Activated CD4-positive, alpha-beta memory T cell treated with anti-CD3 and anti-CD28 coated beads, Interleukin-2, amount 10 ng/mL, durations not matched to agents 7 days and 5 days (primary cell): ENCODE data around the gene RUNX1. TPM values are rescaled to one million over a fixed set of nuclear protein-coding genes. Genes with fewer than 3 reads are reported as not detected.

Source experiments
- CTCF ChIA-PET: fragments of 350-600 bp; sonication (Branson Sonifier 250); formaldehyde crosslinking; loops from one replicate; lab custom pipeline; 2021; ENCODE audit warnings: antibody characterized with exemption, inconsistent platforms; lab: Charles Lee
- POLR2A ChIA-PET: fragments of 350-600 bp; sonication (Branson Sonifier 250); formaldehyde crosslinking; loops from one replicate; lab custom pipeline; 2021; ENCODE audit warnings: antibody characterized with exemption; lab: Charles Lee
- DNase-seq: peaks from one replicate; pipeline ENCODE4 v3.0.0-alpha.2; 2020
- H3K27ac Mint-ChIP-seq: one replicate; pipeline ENCODE4 v1.8.0; 2021; ENCODE audit warnings: mild to moderate bottlenecking, mixed read lengths
- H3K27me3 Mint-ChIP-seq: one replicate; pipeline ENCODE4 v1.8.0; 2021; ENCODE audit warnings: mixed read lengths
- H3K36me3 Mint-ChIP-seq: one replicate; pipeline ENCODE4 v1.8.0; 2021; ENCODE audit warnings: low read depth, mixed read lengths
- H3K4me1 Mint-ChIP-seq: one replicate; pipeline ENCODE4 v1.8.0; 2021; ENCODE audit warnings: mixed read lengths
- H3K4me3 Mint-ChIP-seq: one replicate; pipeline ENCODE4 v1.8.0; 2021; ENCODE audit warnings: mild to moderate bottlenecking, mixed read lengths
- H3K9me3 Mint-ChIP-seq: one replicate; pipeline ENCODE4 v1.8.0; 2021; ENCODE audit warnings: mixed read lengths
- total RNA-seq, 2 experiments: library from RNA; stranded (reverse); gene quantifications; one replicate each; pipeline ENCODE4 v1.2.3, GENCODE V29; 2021

Gene RUNX1
- total RNA-seq, 2 experiments from 2014 or later = 53.0 to 56.3 TPM

- Mint-ChIP-seq H3K27me3 (no peaks in the 10 kb centered on the region), H3K4me3 (no peak overlapping the region), H3K4me1 (peaks cover 59% of the 10 kb centered on the region), H3K36me3 (peaks cover 73% of the 10 kb centered on the region), H3K9me3 (no peaks in the 10 kb centered on the region), H3K27ac (peak overlapping the region; percentile 28)
- DNase-seq = no peak
- ChIA-PET POLR2A (no interaction called here), CTCF (no interaction called here)
These were observed 209.9 kb downstream of the RUNX1 start for GRCh38 chr21:34838956-34839820.

GRCh38 chr21:34836933-34837505 lies 212.1 kb downstream of the RUNX1 start:
- CTCF ChIA-PET = no interaction called here
- Mint-ChIP-seq H3K36me3 (peaks cover 76% of the 10 kb centered on the region), H3K9me3 (no peaks in the 10 kb centered on the region), H3K4me1 (peaks cover 55% of the 10 kb centered on the region), H3K27me3 (no peaks in the 10 kb centered on the region), H3K4me3 (no peak overlapping the region), H3K27ac (no peak overlapping the region)
- DNase-seq = no peak
- POLR2A ChIA-PET = no interaction called here

DNA sequence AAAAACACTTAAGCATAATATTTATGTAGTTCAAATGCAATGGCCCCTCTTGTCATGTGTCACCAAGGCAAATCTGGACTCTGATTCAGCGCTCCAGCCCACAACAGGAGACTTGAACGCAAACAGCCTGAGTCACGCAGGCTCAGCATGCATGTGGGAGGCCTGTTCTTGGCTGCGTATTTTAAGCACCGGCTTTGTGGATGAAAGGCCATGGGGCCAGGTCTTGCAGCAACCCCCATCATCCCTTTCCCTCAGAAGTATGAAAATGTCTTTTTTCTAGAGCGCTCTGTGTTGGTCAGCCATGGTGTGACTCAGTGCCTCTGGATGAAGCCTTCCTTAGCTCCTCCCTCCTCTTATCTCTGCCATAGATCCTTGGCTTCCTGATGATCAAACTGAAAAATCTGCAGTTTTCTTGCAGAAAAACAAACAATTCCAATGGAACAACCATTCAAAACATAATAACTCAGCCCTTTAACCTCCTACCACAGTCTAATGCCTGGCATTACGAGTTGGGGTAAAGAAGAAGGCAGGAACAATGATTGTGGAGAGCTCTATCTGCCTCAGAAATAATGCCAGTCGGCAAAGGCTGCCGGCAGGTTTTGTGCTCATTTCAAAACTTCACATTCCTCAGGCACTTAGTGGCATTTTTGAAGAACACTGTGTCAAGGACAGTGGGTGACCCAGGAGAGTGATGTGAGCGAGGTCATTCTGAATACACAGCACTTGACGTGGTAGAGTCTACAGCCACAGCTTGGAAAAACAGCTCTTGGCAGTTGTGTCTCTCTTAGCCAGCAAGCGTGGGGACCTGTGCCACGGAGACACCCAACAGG lies 212.8 kb downstream of the RUNX1 start:
- Mint-ChIP-seq H3K27ac (peak overlapping the region; percentile 18), H3K36me3 (peaks cover 78% of the 10 kb centered on the region), H3K4me1 (peaks cover 55% of the 10 kb centered on the region), H3K27me3 (no peaks in the 10 kb centered on the region), H3K9me3 (no peaks in the 10 kb centered on the region), H3K4me3 (no peak overlapping the region)
- ChIA-PET CTCF (no interaction called here), POLR2A (interaction anchor here (1.0 kb wide), 1 partner anchor 9 kb away, joined by 3 read pairs; no protein-coding TSS in a partner anchor)
- DNase-seq = no peak

DNA sequence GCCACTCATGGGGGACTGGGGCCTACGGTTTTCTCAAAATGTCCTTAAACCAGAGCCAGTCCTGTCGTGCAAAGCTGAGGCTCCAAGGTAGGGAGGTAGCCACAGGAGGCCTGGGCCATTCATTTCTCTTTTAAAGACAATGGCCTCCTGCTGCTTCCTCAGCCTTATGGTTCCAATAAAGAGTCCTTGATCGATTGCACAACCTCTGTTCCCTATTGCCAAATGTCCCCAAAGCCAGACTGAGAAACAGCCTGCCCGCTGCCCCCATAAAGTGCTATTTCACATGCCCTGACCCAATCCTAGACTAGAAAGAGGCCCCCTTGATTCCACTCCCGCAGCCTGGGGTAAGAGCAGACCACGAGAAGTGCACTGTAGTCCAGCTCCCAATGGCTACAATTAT lies 213.6 kb downstream of the RUNX1 start:
- Mint-ChIP-seq H3K9me3 (no peaks in the 10 kb centered on the region), H3K4me1 (peaks cover 53% of the 10 kb centered on the region), H3K27me3 (no peaks in the 10 kb centered on the region), H3K4me3 (no peak overlapping the region), H3K27ac (no peak overlapping the region), H3K36me3 (peaks cover 80% of the 10 kb centered on the region)
- DNase-seq = no peak
- CTCF ChIA-PET = no interaction called here
- POLR2A ChIA-PET = interaction anchor here (1.0 kb wide), 1 partner anchor 10 kb away, joined by 3 read pairs; no protein-coding TSS in a partner anchor

DNA sequence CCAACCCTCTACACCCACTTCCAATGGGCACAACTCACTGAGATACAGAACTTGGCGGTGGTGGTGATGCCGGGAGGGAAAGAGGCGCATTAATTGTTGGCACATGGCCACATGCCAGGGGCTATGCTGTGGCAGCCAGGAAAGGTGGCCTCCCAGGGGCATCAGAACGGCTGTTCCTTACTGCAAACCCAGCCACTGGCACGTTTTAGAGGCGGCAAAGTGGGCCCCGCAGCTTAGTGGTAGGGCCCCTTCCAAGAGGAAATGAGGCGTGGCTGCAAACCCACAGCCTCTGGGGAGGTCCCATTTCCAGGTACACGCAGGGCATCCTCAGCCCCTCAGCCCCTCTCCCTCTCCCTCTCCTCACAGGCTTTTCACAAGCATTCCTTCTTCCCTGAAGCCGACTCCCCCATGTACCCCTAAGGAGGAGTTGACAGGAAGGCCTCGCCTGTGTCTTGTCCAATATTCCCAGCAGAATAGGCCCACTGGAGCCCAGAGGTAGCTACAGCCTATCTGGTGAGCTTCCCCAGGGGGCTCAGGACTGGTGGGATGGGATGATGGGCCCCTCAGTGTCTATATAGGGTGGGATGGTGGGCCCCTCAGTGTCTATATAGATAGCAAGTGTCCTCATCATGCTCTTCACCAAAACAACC lies 214.1 kb downstream of the RUNX1 start:
- peak overlapping the region; percentile 23 for H3K27ac Mint-ChIP-seq
- ChIA-PET CTCF (no interaction called here), POLR2A (no interaction called here)
- no peaks in the 10 kb centered on the region for H3K9me3 Mint-ChIP-seq
- H3K27me3 Mint-ChIP-seq = no peaks in the 10 kb centered on the region
- no peak for DNase-seq
- H3K36me3 Mint-ChIP-seq = peaks cover 80% of the 10 kb centered on the region
- no peak overlapping the region for H3K4me3 Mint-ChIP-seq
- H3K4me1 Mint-ChIP-seq = peaks cover 49% of the 10 kb centered on the region

GRCh38 chr21:34834290-34834689 lies 214.8 kb downstream of the RUNX1 start:
- Mint-ChIP-seq H3K27me3 (no peaks in the 10 kb centered on the region), H3K4me3 (no peak overlapping the region), H3K36me3 (peaks cover 80% of the 10 kb centered on the region), H3K27ac (no peak overlapping the region), H3K4me1 (peaks cover 42% of the 10 kb centered on the region), H3K9me3 (no peaks in the 10 kb centered on the region)
- CTCF ChIA-PET = no interaction called here
- no peak for DNase-seq
- POLR2A ChIA-PET = no interaction called here

- POLR2A ChIA-PET = interaction anchor here (1.1 kb wide), 1 partner anchor 26 kb away, joined by 3 read pairs; no protein-coding TSS in a partner anchor
- no peak overlapping the region for H3K27ac Mint-ChIP-seq
- no peak overlapping the region for H3K4me3 Mint-ChIP-seq
- CTCF ChIA-PET = no interaction called here
- peaks cover 81% of the 10 kb centered on the region for H3K36me3 Mint-ChIP-seq
- DNase-seq = no peak
- H3K27me3 Mint-ChIP-seq = no peaks in the 10 kb centered on the region
- H3K4me1 Mint-ChIP-seq = peaks cover 37% of the 10 kb centered on the region
- no peaks in the 10 kb centered on the region for H3K9me3 Mint-ChIP-seq
These were observed 215.6 kb downstream of the RUNX1 start for GRCh38 chr21:34833465-34833864.

- CTCF ChIA-PET = no interaction called here
- POLR2A ChIA-PET = no interaction called here
- H3K36me3 Mint-ChIP-seq = peaks cover 85% of the 10 kb centered on the region
These were observed 218.5 kb downstream of the RUNX1 start for GRCh38 chr21:34830386-34831170.

GRCh38 chr21:34827445-34828235 lies 221.5 kb downstream of the RUNX1 start:
- H3K36me3 Mint-ChIP-seq = peaks cover 81% of the 10 kb centered on the region
- peaks cover 5% of the 10 kb centered on the region for H3K9me3 Mint-ChIP-seq
- ChIA-PET POLR2A (no interaction called here), CTCF (no interaction called here)
- H3K27me3 Mint-ChIP-seq = no peaks in the 10 kb centered on the region
- no peak overlapping the region for H3K27ac Mint-ChIP-seq
- H3K4me1 Mint-ChIP-seq = peaks cover 14% of the 10 kb centered on the region
- no peak overlapping the region for H3K4me3 Mint-ChIP-seq
- no peak for DNase-seq

More at GRCh38 chr21:34830386-34831170, 218.5 kb downstream of the RUNX1 start:
- Mint-ChIP-seq H3K27me3 (no peaks in the 10 kb centered on the region), H3K4me1 (peaks cover 23% of the 10 kb centered on the region), H3K27ac (no peak overlapping the region), H3K4me3 (no peak overlapping the region), H3K9me3 (peaks cover 5% of the 10 kb centered on the region)
- no peak for DNase-seq

DNA sequence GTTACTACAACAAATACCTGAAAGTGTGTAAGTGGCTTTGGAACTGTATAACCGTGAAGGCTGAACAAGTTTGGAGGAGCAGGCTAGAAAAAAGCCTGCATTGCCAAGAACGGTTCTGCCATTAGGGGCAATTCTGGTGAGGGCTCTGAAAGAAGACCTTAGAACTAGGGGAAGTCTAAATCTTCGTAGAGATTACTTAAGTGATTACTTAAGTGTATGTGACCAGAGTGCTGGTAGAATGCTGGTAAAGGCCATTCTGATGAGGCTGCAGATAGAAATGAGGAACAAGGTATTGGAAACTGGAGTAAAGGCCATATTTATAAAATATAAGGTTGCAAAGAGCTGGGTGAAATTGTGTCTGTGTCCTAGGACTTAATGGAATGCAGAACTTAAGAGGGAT lies 222.3 kb downstream of the RUNX1 start:
- ChIA-PET POLR2A (no interaction called here), CTCF (interaction anchor here (0.5 kb wide), 1 partner anchor 1622 kb away, joined by 3 read pairs; no protein-coding TSS in a partner anchor)
- Mint-ChIP-seq H3K4me1 (peaks cover 12% of the 10 kb centered on the region), H3K27me3 (no peaks in the 10 kb centered on the region), H3K27ac (no peak overlapping the region), H3K4me3 (no peak overlapping the region), H3K9me3 (peaks cover 5% of the 10 kb centered on the region), H3K36me3 (peaks cover 82% of the 10 kb centered on the region)
- DNase-seq = no peak

DNA sequence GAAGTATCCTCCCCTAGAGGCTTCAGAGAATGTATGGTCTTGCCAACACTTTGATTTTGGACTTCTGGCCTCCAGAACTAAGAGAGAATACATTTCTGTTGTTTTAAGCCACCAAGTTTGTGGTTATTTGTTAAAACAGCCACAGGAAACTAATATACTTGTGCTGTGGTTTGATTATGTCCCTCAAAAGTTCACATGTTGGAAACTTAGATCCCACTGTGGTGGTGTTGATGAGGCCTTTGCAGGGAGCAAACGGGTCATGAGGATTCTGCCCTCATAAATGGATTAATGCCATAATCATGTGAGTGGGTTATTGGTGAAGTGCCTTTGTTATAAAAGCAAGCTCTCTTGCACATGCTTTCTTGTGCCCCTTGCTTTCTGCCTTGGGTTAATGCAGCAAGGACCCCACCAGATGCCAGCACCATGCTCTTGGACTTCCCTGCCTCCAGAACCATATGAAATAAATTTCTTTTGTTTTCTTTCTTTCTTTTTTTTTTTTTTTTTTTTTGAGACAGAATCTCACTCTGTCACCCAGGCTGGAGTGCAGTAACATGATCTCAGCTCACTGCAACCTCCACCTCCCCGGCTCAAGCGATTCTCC lies 223.1 kb downstream of the RUNX1 start:
- peaks cover 82% of the 10 kb centered on the region for H3K36me3 Mint-ChIP-seq
- no peak for DNase-seq
- H3K27ac Mint-ChIP-seq = no peak overlapping the region
- peaks cover 5% of the 10 kb centered on the region for H3K9me3 Mint-ChIP-seq
- H3K4me3 Mint-ChIP-seq = no peak overlapping the region
- H3K27me3 Mint-ChIP-seq = no peaks in the 10 kb centered on the region
- peaks cover 12% of the 10 kb centered on the region for H3K4me1 Mint-ChIP-seq
- POLR2A ChIA-PET = interaction anchor here (1.0 kb wide), 1 partner anchor 11 kb away, joined by 3 read pairs; no protein-coding TSS in a partner anchor
- CTCF ChIA-PET = interaction anchor here (0.7 kb wide), 1 partner anchor 131 kb away, joined by 3 read pairs; no protein-coding TSS in a partner anchor
